ENCODE results near the gene GRHPR. TPM values are rescaled to one million over a fixed set of nuclear protein-coding genes. Genes with fewer than 3 reads are reported as not detected.

The GRHPR gene
- total and polyA plus RNA-seq, 2 of the 8 experiments (the other 6 are each of a cell fraction or from before 2014, with no cell fraction given) = 97.0 to 201 TPM

DNA sequence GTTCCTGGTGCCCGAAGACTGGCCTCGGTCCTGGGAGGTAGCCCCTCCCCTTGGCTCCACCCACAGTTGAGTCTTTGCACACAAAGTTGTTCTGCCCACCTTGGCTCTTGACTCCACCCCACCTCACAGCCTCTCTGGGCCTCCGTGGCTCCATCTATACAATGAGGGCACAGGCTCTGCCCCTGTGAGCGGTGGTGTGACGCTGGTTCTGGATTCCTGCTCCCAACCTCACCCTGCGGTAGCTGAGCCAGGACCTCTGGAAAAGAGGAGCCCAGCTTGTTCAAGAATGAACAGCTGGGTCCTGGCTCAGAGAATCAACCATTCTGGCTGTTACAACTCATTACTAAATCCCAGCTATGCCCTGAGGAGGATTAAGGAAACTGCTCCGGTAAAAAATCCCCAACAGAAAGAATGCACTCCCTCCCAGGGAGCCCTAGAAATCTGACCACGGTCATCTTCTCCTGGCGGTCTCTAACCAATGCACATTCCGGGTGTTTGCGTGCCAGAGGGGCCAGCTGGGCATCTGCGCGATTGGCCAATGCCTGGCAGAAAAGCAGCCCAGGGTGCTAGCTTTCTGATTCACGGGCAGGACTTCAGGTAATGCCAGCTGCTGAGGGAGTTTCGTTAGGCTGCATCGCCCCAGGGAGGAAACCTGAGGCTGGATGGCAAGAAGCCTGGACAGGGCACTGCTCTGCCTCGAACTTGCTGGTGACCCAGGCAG lies 9.9 kb upstream of the GRHPR start:
- H3K36me3 ChIP-seq (ENCODE audit: control insufficient read depth in 2 of 4, insufficient read depth in 4 of 4, low read length in 3 of 4) = no peaks in the 10 kb centered on the region
- peak overlapping the region; percentile 3; the same call in 1 of the 2 replicates for H4K8ac ChIP-seq (ENCODE audit: extremely low read depth, insufficient read depth, low read length)
- H2AK5ac ChIP-seq (ENCODE audit: low read depth, low read length) = no peak overlapping the region; the same call in 1 of the 2 replicates
- no peak overlapping the region for H3K4me3 ChIP-seq (ENCODE audit: extremely low read depth in 1 of 4, insufficient read depth in 2 of 4, low read depth in 3 of 4, low read length in 4 of 4)
- no peak overlapping the region for H3K27ac ChIP-seq (ENCODE audit: low read depth, low read length)
- H3K18ac ChIP-seq (ENCODE audit: extremely low read depth, low read length) = no peak overlapping the region
- no peak overlapping the region for H2AFZ ChIP-seq (ENCODE audit: low read length)
- H3K4me2 ChIP-seq (ENCODE audit: insufficient read depth in 1 of 2, low read depth in 2 of 2, low read length in 2 of 2) = no peak overlapping the region; a peak in 1 of 4 replicates
- no peak overlapping the region for H3K14ac ChIP-seq (ENCODE audit: insufficient read length)
- CTCF ChIA-PET (ENCODE audit: partially characterized antibody) = interaction anchor here (0.6 to 3.6 kb wide), 10 partner anchors 10 to 455 kb away, joined by 3 to 28 read pairs (median 4); no protein-coding TSS in a partner anchor
- no peak overlapping the region for H3K9ac ChIP-seq (replicated peaks in 1 of 4; ENCODE audit: extremely low read depth in 1 of 4, low read depth in 3 of 4, low read length in 3 of 4)
- H3K56ac ChIP-seq (replicated peaks; ENCODE audit: insufficient read length, low read depth, low read length) = no peak overlapping the region
- no peak overlapping the region for H4K5ac ChIP-seq (ENCODE audit: insufficient read length, low read depth, low read length)
- WGBS, 2 experiments (ENCODE audit: extremely low coverage in 1 of 2, insufficient coverage in 1 of 2, insufficient read length in 1 of 2, insufficient replicate concordance in 2 of 2, low coverage in 1 of 2, low lambda C conversion rate in 2 of 2, missing lambda C conversion rate in 1 of 2) = 92% methylated on average over 17 of the region's 17 CpGs; no CpG with 5 or more reads in 1 of the 2 experiments
- POLR2A ChIA-PET (ENCODE audit: partially characterized antibody) = interaction anchor here (0.7 to 2.4 kb wide), 5 partner anchors 9 to 417 kb away, joined by 3 to 13 read pairs (median 3); partner anchors contain the start of gene GRHPR
- no peaks in the 10 kb centered on the region for H3K9me3 ChIP-seq (ENCODE audit: insufficient read depth in 2 of 2, low read depth in 1 of 2, low read length in 1 of 2)
- DNase-seq (ENCODE audit: low read depth in 1 of 2, low spot score in 2 of 2) (no peak), FAIRE-seq (no peak)
- TF ChIP-seq CHD1 (IDR thresholded peaks at IDR 0.05; ENCODE audit: low read depth, low read length) (no peak), EGR1 (IDR thresholded peaks at IDR 0.05; ENCODE audit: borderline replicate concordance, low read depth, low read length) (no peak), KDM4A (IDR thresholded peaks at IDR 0.05; ENCODE audit: low read depth, low read length, severe bottlenecking) (no peak)
- H2BK20ac ChIP-seq (ENCODE audit: low read length) = no peak overlapping the region
- H3K4me1 ChIP-seq (replicated peaks in 1 of 4; ENCODE audit: control insufficient read depth in 3 of 4, insufficient read depth in 4 of 4, low read length in 3 of 4) = peaks cover 0 to 22% (median 14%) of the 10 kb centered on the region in 4 experiments; a peak in 6 of 7 replicates
- H3K27me3 ChIP-seq (replicated peaks in 1 of 4; ENCODE audit: control insufficient read depth in 3 of 4, extremely low read depth in 1 of 4, insufficient read depth in 3 of 4, low read length in 3 of 4) = no peaks in the 10 kb centered on the region
- no peak overlapping the region for H4K91ac ChIP-seq (replicated peaks; ENCODE audit: insufficient read length, low read length)
- 0 out of 2 replicates have a peak overlapping the region, but pooled peaks have one; percentile 12 for H2BK15ac ChIP-seq (ENCODE audit: low read length)
- H2BK12ac ChIP-seq (ENCODE audit: low read depth, low read length) = no peak overlapping the region; the same call in 1 of the 2 replicates
- no peak overlapping the region for H3K23ac ChIP-seq (ENCODE audit: insufficient read length)
- H3K79me1 ChIP-seq (ENCODE audit: low read depth, low read length) = no peaks in the 10 kb centered on the region
- H3K4ac ChIP-seq (replicated peaks; ENCODE audit: insufficient read length, low read depth, low read length) = no peak overlapping the region
- no peak overlapping the region for H2BK5ac ChIP-seq (ENCODE audit: low read depth, low read length)
- H3K23me2 ChIP-seq (ENCODE audit: low read depth, low read length) = no peaks in the 10 kb centered on the region; the same call in 1 of the 2 replicates
- H3K79me2 ChIP-seq (ENCODE audit: control insufficient read depth in 1 of 2, insufficient read depth in 2 of 2, low read length in 2 of 2) = no peaks in the 10 kb centered on the region
- no peak overlapping the region for H2BK120ac ChIP-seq (replicated peaks; ENCODE audit: low read depth, low read length)
- H4K20me1 ChIP-seq (replicated peaks in 1 of 2; ENCODE audit: control insufficient read depth in 1 of 2, insufficient read depth in 2 of 2, low read length in 2 of 2) = no peaks in the 10 kb centered on the region

Measured in H1 (cell line).